ENCODE results near the gene TMPRSS2.

TMPRSS2 gene

GRCh38 chr21:41488080-41488479, 19.9 kb downstream of the TMPRSS2 start:
- in situ Hi-C loops (cut with HindIII; ENCODE audit: low pct_ligation_motif_present, low pct_unique_long_range_greater_than_20kb, low sequenced_read_pairs), result no loop called here
- no peak for DNase-seq

GRCh38 chr21:41487082-41487481, 20.9 kb downstream of the TMPRSS2 start:
- DNase-seq, result no peak
- in situ Hi-C loops (cut with HindIII; ENCODE audit: low pct_ligation_motif_present, low pct_unique_long_range_greater_than_20kb, low sequenced_read_pairs), result no loop called here

- in situ Hi-C loops (cut with HindIII; ENCODE audit: low pct_ligation_motif_present, low pct_unique_long_range_greater_than_20kb, low sequenced_read_pairs), result no loop called here
- DNase-seq, result no peak
These were observed 24.0 kb downstream of the TMPRSS2 start for GRCh38 chr21:41483973-41484372.

- in situ Hi-C loops (cut with HindIII; ENCODE audit: low pct_ligation_motif_present, low pct_unique_long_range_greater_than_20kb, low sequenced_read_pairs), result no loop called here
These were observed 24.5 kb downstream of the TMPRSS2 start for GRCh38 chr21:41483415-41483814.

GRCh38 chr21:41482980-41483379, 25.0 kb downstream of the TMPRSS2 start:
- in situ Hi-C loops (cut with HindIII; ENCODE audit: low pct_ligation_motif_present, low pct_unique_long_range_greater_than_20kb, low sequenced_read_pairs), result no loop called here
- DNase-seq, result no peak

More at GRCh38 chr21:41483415-41483814, 24.5 kb downstream of the TMPRSS2 start:
- DNase-seq, result no peak

GRCh38 chr21:41482301-41482700, 25.7 kb downstream of the TMPRSS2 start:
- DNase-seq, result no peak
- in situ Hi-C loops (cut with HindIII; ENCODE audit: low pct_ligation_motif_present, low pct_unique_long_range_greater_than_20kb, low sequenced_read_pairs), result no loop called here

- DNase-seq, result no peak
- in situ Hi-C loops (cut with HindIII; ENCODE audit: low pct_ligation_motif_present, low pct_unique_long_range_greater_than_20kb, low sequenced_read_pairs), result no loop called here
These were observed 26.8 kb downstream of the TMPRSS2 start for GRCh38 chr21:41481191-41481590.

GRCh38 chr21:41480086-41480690, 27.8 kb downstream of the TMPRSS2 start:
- no peak for DNase-seq
- in situ Hi-C loops (cut with HindIII; ENCODE audit: low pct_ligation_motif_present, low pct_unique_long_range_greater_than_20kb, low sequenced_read_pairs), result no loop called here

GRCh38 chr21:41479686-41480085, 28.3 kb downstream of the TMPRSS2 start:
- in situ Hi-C loops (cut with HindIII; ENCODE audit: low pct_ligation_motif_present, low pct_unique_long_range_greater_than_20kb, low sequenced_read_pairs), result no loop called here
- DNase-seq, result no peak

GRCh38 chr21:41478319-41479177, 29.4 kb downstream of the TMPRSS2 start:
- in situ Hi-C loops (cut with HindIII; ENCODE audit: low pct_ligation_motif_present, low pct_unique_long_range_greater_than_20kb, low sequenced_read_pairs), result no loop called here

GRCh38 chr21:41477641-41478318, 30.2 kb downstream of the TMPRSS2 start:
- in situ Hi-C loops (cut with HindIII; ENCODE audit: low pct_ligation_motif_present, low pct_unique_long_range_greater_than_20kb, low sequenced_read_pairs), result no loop called here
- no peak for DNase-seq

More at GRCh38 chr21:41478319-41479177, 29.4 kb downstream of the TMPRSS2 start:
- no peak for DNase-seq

- in situ Hi-C loops (cut with HindIII; ENCODE audit: low pct_ligation_motif_present, low pct_unique_long_range_greater_than_20kb, low sequenced_read_pairs), result no loop called here
- no peak for DNase-seq
These were observed 32.1 kb downstream of the TMPRSS2 start for GRCh38 chr21:41475714-41476420.

- in situ Hi-C loops (cut with HindIII; ENCODE audit: low pct_ligation_motif_present, low pct_unique_long_range_greater_than_20kb, low sequenced_read_pairs), result no loop called here
- DNase-seq, result no peak
These were observed 35.0 kb downstream of the TMPRSS2 start for GRCh38 chr21:41472753-41473548.

- no peak for DNase-seq
- in situ Hi-C loops (cut with HindIII; ENCODE audit: low pct_ligation_motif_present, low pct_unique_long_range_greater_than_20kb, low sequenced_read_pairs), result no loop called here
These were observed 37.9 kb downstream of the TMPRSS2 start for GRCh38 chr21:41470054-41470453.

- no peak for DNase-seq
- in situ Hi-C loops (cut with HindIII; ENCODE audit: low pct_ligation_motif_present, low pct_unique_long_range_greater_than_20kb, low sequenced_read_pairs), result no loop called here
These were observed 41.7 kb downstream of the TMPRSS2 start for GRCh38 chr21:41466024-41466820.

- in situ Hi-C loops (cut with HindIII; ENCODE audit: low pct_ligation_motif_present, low pct_unique_long_range_greater_than_20kb, low sequenced_read_pairs), result no loop called here
- DNase-seq, result no peak
These were observed 42.7 kb downstream of the TMPRSS2 start for GRCh38 chr21:41465176-41465781.

All from ACHN (cell line).